NCI-H524 (cell line): ENCODE measurements around the gene LEMD1.
A peak's percentile ranks its signal among the peaks of the same experiment; 100 is the strongest.
"Not testable (repeated sequence)": the region's sequence is repeated elsewhere in the genome, so short reads cannot be mapped to it uniquely, and the experiment has no call there.

Experiments used
- DNase-seq, 2 experiments: peaks; one replicate each; lab custom pipeline; 2025; lab: John Stamatoyannopoulos, UW

The LEMD1 gene

DNA sequence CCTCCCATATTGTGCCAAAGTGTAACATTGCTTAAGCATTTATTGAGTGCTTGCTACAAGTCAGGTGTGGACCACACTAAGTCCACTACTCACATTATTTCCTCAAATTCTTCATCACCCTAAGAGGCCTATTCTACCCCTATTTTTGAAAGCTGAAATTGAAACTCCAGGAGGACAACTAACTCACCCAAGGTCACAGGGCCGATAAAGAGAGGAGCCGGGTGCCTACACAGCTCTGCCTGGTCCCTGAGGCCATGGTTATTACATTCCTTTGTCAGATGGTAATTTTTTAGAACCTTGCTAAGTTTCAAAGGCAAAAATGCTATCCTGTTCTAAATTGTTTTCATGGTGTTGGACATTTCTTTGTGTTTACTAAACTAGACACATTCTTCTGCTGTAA, 41.0 kb downstream of the LEMD1 start:
- no peak for DNase-seq

DNA sequence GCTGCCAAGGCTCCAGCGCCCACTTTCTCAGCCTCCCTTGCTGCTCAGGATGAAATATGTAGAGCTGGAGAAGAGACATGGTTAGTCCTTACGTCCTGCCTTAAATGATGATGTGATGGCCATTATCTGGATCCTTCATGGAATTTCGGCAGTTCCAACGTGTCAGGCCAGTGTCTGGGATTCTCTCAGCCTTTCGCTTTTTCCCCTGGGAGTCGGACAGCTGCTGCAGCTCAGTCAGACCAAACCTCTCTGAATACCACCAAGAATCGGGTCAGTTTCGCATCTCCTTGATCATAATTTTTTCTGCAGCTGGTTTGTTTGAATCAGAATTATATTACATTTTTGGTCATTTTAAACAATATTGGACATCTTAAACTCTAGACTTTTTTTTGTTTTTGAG, 42.8 kb downstream of the LEMD1 start:
- no peak for DNase-seq

DNA sequence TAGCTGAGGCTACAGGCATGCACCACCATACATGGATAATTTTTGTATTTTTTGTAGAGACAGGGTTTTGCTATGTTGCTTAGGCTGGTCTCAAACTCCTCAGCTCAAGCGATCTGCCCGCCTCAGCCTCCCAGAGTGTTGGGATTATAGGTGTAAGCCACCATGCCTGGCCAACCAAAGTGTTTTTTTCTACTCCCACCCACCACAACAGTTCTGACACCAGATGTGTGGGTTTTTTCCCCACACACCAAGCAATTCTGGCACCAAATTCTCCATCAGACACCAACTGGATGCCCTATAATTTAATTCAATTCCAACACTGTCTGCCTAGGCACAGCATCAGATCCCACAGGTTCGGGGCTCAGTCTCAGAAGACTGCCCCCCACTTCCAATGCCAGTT, 44.5 kb downstream of the LEMD1 start:
- no peak for DNase-seq

DNA sequence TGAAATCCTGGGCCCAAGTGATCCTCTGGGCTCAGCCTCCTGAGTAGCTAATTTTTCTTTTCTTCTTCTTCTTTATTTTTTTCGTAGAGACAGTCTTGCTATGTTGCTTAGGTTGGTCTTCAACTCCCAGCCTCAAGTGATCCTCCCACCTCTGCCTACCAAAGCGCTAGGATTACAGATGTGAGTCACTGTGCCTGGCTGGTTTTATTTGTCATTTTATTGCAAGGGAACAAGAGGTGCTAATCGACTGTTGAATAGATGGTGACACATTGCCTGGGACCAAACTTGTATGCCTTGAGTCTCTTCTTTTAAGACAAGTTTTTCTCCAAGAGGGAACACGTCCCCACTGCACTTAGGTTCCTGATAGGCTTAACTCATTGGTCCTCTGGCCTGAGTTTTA, 45.1 kb downstream of the LEMD1 start:
- DNase-seq, result no peak

DNA sequence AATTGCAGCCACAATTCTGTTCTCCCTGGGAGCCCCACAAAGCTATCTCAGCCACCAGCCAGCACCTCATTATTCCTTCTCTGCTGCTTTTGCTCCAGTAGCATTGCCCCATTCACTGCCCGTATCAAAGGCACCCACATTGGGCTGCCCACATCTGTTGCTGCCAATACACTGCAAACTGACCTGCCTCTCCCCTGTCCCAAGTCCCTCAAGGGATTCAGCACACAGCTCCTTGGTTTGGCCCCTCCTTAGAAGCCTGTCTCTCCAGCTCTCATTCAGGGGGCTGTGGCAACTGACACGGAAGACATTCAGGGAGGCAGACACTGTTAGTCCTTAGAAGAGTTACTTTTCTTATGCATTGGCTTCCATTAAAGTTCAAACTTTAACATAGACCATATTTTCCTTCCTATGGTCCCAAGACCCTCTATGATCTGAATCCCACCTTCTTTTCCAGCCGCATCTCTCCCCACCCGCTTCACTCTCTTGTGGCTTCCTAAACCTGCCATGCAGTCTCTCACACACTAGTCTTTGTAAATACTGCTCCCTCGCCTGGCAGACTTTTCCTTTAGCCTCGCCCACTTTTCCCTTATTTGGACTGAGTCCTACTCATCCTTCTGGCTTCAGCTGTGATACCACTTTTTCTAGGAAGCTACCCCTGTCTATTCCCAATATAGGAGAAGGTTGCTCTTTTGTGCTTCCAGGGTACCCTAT, 45.9 kb downstream of the LEMD1 start:
- peak; percentile 53 to 80 for DNase-seq

DNA sequence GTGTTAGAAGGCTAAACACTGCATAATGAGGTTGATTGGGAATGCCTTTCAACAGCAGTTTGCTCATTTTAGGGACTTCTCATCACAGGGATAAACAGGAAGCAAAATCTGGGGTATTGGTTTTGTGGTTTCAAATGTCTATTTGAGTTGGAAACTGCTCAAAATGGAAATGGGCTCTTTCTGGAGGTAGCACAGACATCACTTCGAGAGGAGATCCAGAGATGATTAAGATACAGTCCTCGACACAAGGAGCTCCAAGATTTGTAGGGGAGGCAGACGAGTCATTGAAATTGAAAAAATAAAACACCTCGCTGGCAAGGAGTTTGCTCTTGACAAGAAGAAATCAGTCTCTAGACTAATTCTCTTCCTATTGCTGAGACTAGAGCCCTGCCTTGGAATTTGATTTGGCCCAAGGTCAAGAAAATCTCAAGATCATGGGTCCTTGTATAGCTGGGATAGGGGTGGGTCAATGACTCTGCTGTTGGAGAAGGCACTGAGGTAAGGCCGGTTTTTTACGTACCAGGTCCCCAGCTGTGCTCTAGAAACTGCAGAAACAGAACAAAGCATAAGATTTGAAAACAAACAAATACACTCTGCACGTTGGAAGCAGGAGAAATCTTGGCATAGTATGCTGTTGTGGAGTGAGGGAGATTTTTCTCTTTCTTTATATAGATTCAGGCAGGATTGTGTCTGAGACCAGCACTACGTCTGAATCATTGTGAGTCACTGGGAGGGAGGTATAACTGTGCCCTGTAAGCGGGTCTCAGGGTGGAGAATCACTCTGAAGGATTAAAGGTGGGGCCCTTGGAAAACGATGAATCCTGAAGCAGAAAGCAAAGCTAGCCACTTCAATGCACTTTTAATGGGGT, 47.4 kb downstream of the LEMD1 start:
- DNase-seq, result no peak

DNA sequence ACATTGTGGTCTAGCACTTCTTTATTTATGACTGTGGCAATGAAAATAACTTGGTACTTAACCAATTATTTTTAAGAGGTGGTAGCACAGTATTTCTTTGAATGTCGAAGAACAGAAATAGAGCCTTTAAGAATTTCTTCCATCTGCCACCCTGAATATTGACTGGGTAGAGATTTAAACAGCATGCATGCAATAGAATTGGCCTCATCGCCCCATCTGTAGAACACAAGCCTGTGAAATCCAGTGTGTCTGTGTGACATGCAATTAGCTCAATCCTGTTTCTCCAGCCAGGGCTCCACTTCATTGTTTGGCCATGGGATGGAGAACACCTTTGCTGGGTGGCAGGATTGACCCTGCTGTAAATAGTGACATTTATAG, 48.1 kb downstream of the LEMD1 start:
- no peak for DNase-seq

DNA sequence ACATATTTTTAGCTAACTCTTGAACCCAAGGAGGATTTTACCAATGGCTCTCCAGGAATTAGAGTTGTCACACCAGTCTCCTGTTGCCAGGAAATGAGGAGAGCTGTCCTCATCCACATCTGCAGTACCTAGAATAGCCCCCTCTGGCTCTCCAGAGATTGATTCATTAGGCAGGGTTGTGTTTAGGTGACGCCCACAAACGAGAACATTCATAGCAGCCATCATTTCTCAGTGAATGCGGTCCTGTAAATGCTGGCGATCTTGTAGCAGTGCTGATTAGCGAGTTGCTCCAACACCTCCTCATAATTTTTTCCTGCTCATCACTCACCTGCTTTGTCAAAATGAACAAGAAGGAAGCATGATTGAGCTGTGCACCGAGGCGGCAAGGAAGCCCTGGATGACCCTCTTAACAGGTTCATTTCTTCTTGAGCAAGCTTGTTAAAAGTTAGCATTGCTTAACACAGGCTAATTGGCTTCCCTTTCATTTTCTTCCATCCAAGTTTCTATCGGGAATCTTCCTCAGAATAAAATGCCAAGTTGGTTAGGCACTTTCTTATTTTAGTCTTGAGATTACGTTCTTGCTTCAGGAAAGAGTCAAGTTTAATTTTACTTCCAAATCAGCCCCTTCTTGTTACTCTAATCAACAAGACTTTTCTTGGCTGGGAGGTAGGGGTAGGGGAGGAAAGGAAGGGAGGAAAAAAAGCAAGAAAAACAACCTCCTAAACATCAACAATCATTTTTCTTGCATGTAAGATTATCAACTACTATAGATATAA, 48.6 kb downstream of the LEMD1 start:
- DNase-seq, result no peak

DNA sequence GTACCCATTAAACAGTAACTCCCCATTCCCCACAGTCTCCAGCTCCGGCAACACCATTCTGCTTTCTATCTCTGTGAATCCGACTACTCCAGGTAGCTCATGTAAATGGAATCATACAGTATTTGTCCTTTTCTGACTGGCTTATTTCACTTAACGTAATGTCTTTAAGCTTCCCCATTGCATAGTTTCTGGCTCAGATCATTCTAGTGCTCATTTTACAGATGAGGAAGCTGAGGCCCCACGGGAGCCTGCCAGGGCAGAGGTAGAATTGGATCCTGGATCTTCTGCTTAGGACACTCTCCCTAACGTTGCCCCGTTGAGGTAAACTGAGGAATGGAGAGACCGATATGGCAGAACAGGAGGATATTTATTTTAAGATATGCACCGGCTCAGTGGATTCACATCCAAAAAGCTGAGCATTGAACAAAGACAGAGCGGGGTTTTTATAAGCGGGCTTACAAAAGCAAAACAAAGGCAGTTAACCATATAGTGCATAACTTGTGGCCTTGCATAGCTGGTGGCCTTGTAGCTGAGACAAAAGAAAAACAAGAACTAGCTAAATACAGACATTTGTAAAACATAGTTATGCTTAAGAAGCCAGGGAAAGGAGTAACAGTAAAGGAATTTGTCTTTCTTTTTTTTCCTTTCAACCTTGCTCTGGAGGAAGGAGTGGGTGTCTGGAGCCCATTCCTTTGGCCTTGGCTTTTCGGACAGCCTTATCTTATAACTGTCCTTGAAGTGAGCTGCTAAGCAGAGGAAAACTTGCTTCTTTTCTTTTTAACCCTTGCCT, 49.8 kb downstream of the LEMD1 start:
- no peak for DNase-seq

DNA sequence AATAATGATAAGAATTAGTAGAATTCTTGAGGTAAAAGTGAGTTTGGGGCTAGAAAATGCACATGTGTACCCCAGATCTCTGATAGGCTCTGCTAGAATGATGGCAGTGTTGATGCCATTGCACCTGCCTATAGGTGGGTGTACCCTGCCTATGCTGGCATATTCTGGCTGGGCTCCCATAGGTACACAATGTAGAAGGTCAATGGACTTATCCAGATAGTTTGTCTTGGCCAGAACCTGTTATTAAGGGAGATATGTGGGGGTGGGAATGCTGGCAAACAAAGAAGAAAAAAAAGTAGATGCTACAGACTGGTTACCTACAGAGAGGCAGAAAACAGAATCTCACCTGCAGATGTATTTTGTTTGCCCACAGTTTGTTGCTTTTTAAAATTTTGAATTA, 51.1 kb downstream of the LEMD1 start:
- DNase-seq, result no peak

DNA sequence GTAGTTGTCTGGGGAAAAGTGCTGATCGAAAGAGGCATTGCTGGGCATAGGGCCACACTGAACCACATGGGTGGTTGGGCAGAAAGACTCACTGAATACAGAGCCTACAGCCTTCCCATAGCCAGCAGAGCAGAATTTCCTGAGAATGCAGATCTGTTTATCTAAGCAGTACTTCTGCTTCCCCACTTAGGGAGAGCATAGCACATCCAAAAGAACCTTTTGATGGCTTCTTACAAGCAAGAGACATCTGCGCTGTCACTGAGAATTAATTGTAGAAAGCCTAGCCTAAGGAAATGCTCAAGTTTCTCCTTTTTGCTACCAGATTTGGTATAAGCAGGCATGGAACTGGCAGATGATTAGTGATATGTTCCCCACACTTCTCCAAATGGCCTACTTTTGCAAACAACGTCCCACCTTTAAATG, 52.1 kb downstream of the LEMD1 start:
- DNase-seq, result no peak

DNA sequence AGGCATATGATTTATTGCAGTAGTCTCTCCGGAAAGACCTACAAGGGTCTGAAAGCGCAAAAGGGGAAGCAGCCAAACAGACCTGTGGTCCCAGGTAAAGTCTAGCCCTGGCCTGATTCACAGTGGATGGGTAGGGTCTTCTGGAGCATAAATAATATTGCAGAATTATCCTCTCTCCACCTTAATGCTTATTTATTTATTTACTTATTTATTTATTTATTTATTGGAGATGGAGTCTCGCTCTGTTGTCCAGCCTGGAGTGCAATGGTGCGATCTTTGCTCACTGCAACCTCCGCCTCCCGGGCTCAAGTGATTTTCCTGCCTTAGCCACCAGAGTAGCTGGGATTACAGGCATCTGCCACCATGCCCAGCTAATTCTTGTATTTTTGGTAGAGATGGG, 53.4 kb downstream of the LEMD1 start:
- no peak for DNase-seq

DNA sequence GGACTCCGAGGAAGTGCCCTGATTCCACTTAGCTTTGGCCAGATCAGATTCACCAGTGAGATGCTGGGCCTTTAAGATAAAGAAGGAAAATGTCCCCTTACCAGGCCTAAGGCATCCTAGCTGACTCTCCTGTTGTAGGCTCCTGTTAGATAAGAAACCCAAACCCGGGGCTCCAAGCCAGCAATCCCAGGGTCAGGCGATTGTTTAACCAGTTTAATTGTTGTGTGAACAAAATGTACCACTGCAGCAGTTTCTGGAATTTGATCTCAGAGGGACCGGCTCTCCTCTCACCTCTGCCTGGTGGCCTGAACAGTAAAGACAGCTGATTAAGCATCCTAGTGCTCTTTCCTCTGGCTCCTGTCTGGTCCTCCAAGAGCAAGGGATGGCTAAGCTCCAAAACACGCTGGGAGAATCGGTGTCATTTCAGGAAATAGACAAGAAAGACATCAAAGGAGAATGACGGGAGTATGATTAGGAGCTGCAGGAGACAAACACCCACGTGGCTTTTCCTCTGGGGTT, 55.9 kb downstream of the LEMD1 start:
- DNase-seq, result no peak

DNA sequence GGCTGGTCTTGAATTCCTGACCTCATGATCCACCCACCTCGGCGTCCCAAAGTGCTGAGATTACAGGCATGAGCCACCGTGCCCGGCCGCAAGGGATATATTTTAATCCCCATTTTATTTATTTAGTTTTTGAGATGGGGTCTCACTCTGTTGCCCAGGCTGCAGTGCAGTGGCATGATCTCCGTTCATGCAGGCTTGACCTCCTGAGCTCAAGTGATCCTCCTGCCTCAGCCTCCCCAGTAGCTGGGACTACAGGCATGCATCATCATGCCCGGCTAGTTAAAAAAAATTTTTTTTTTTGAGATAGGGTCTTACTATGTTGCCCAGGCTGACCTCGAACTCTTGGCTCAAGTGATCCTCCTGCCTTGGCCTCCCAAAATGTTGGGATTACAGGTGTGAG, 56.8 kb downstream of the LEMD1 start:
- not testable (repeated sequence) for DNase-seq

DNA sequence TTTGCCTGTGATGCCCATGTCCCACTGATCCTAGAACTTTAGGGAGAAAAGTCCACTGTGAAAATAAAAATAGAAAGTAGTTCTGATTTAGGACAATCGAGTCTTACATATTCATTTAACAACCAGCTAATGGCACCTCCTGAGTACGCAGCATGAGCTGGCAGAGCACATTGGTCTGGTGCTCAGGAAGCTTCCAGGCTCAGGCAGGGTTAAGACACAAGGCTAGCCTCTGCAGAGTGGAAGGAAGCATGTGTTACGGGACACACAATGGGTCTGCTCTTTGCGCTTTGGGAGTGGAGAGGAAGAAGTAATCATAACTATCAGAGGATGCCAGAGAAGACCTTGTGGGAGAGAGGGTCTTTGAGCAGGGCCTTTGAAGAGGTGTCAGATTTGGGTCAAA, 61.0 kb downstream of the LEMD1 start:
- no peak for DNase-seq

DNA sequence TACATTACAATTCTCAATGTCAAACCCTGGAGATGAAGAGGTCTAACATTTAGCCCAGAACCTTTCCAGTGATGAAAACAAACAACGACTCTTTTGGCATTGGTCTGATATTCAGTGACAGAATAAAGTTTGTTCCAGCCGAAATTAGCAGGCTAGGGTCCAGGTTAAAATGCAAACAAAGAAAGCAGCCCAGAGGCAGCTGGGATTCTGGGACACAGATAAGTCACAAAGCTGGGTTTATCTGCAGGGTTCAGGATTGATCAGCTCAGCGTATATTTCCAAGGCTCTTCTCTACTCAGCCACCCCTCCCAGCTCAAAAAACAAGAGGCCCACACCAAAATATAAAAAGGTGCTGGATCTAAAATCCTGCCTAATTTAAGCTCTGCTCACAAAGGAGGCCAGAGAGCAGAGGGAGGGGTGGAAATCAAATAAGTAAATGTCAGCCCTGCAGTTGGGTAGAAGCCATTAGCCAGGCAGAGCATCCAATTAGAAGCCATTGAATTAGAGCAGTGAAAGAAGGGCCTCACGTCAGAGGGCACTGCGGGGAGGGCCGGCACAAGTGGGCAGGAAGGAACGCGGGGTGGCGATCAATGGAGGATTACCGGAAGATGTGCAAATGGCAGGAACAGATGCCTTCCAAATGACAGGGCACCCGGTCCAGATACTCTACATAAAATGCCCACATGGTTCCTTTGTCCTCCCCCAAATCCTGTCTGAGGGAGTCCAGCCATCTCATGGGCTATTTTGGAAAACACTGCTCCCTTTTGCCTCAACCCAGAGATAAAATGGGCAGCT, 61.9 kb downstream of the LEMD1 start:
- peak; percentile 48 to 67 for DNase-seq

DNA sequence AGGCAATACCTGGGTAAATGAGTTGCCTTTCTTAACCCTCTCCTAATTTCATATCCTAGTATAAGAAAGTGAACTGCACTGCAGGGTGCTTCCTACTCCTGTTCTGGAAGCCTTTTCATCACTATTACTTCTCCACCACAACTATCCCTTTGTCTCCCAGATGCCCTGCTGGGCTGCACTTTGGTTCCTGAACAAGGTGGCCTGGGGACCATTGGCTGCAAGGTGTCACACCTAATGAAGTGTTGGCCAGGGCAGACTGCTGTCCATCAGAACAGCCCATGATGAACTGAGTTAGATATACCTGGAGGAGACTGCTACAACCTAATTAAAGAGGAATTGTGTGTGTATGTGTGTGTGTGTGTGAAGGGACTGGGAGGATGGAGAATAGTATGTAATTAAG, 63.3 kb downstream of the LEMD1 start:
- no peak for DNase-seq

DNA sequence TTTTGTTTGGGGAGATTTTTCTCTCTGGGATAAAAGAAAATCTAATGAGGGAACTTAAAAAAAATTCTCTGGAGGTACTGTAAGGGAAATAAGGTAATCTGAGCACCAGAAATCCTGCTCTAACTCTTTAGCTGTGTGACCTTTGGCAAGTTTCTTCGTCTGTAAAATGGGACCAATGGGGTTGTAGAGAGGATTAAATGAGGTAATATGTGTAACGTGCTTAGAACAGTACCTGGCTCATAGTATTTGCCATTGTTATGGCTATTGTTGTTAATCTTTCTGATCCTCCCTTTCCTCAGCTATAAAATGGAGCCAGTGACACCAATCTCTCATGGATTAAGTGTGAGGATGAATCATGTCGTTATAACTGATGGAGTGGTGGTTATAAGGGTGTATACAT, 64.3 kb downstream of the LEMD1 start:
- DNase-seq, result no peak

DNA sequence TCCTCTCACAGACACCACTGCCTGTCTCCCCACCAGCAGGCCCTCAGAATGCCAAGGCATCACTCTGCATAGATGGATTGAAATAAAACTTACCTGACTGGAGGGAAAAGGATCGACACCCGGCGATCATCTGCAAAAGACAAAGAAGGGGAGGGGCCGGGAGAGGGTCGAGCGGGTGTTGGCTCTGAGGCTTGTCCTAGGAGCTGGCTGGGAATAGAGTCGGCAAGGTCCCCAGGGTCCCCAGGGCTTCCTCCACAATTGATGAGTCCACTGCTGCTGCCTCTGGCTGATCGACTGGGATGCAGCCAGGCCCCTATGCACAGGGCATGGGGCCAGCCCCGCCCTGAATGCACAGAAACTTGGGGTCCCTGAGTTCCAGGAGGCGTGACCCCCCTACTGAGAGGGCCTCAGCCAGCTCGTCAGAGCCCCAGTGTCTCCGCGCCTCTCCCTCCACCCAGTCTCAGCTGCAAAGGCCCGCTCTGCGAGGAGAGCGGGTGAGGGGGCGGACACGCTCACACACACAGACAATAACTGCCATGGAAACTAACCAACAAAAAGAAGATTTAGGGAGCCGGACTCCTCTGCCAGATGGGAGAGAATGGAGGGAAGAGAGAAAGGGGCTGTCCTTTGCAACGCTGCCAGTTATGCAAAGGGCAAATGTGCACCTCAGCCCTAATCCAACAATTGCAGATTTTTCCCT, 65.3 kb downstream of the LEMD1 start, which contains the start of gene KLHDC8A:
KLHDC8A (minus strand) TSS at position 483 of the 700 bp plus-strand sequence. CDS start 13,318 bp downstream, outside the sequence.
- DNase-seq, result peak; percentile 8 to 44

DNA sequence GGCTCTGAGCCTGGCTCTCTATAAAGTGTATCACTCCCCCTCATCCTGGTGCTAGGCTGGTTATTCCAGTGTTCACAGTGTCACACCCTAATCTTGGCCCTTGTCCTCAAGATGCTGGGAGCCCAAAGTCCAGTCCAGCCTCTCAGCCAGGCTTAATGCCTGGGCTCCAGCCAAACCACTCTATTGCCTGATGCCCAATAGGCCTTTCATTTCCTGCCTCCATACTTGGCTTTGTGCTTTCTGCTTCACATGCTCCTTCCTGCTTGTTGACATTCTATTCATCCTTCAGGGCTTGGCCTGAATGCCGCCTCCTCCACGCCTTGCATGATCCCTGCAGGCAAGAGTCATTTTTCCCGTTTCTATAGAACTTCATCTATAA, 66.8 kb downstream of the LEMD1 start:
- DNase-seq, result no peak
